GM18861 (cell line): ENCODE measurements around the gene FGF9.

ENCODE experiments used
- ATAC-seq: cut with Tn5 transposase; IDR thresholded peaks from one replicate; pipeline ENCODE4 v1.9.1; 2021; ENCODE audit not compliant: unreplicated experiment

The FGF9 gene

GRCh38 chr13:21752501-21752900, 81.6 kb downstream of the FGF9 start:
- ATAC-seq = no peak

DNA sequence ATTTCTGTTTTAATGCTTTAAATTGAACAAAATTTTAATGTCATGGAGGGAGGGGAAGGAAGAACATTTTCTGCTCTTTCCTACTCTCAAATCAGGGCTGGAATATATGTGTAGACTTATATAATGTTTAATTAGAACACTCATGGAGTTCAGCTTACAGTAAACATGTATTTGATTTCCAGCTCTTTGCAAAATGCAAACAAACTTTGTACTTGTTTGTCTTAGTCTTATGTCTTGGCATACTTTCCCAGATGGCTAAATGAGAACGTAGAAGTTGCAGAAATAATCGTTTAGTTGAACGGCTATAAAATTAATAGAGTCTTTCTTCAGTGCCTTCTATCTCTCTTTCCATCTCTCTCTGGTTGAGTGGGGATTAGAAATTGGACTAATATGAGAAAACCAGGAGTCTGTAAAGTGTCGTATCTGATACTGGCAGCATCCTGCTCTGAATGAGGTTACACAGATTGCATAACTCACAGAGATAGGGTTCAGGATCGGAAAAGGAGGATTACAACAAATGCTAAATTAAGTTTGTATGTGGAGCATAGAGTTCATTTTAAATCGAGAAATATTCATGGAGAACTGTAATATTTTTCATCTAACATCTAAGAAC, 82.3 kb downstream of the FGF9 start:
- ATAC-seq = no peak
